ENCODE results near the gene CSTB. TPM values are rescaled to one million over a fixed set of nuclear protein-coding genes. Genes with fewer than 3 reads are reported as not detected.

The CSTB gene
- total and polyA plus RNA-seq, 2 donors (not counting 3 experiments of a cell fraction or from before 2014, with no cell fraction given), result 65.8 to 83.7 TPM

- no peak for DNase-seq (ENCODE audit: low read depth, low spot score)
- Histone ChIP-seq H3K4me3 (replicated peaks in 1 of 3; ENCODE audit: insufficient read depth in 1 of 3, low read depth in 1 of 3, low read length in 3 of 3) (no peak overlapping the region), H3K27ac (ENCODE audit: insufficient read depth, low read depth, low read length) (no peak overlapping the region), H3K9me3 (replicated peaks; ENCODE audit: control insufficient read depth, insufficient read depth, low read length) (no peaks in the 10 kb centered on the region), H3K79me2 (ENCODE audit: control insufficient read depth, insufficient read depth, low read length) (no peaks in the 10 kb centered on the region), H3K27me3 (ENCODE audit: control insufficient read depth in 2 of 2, insufficient read depth in 2 of 2, low read length in 2 of 2) (no peaks in the 10 kb centered on the region), H3K4me1 (ENCODE audit: control insufficient read depth, extremely low read depth, insufficient read depth, low read length) (peaks cover 19% of the 10 kb centered on the region), H4K20me1 (replicated peaks; ENCODE audit: control insufficient read depth, extremely low read depth, insufficient read depth, low read length) (no peaks in the 10 kb centered on the region), H3K9ac (replicated peaks; ENCODE audit: extremely low read depth, insufficient read depth, low read length) (no peak overlapping the region), H3K4me2 (ENCODE audit: insufficient read depth, low read length) (no peak overlapping the region), H2AFZ (ENCODE audit: low read depth, low read length) (no peak overlapping the region), H3K36me3 (ENCODE audit: control insufficient read depth in 2 of 2, extremely low read depth in 1 of 2, insufficient read depth in 2 of 2, low read length in 2 of 2) (no peaks in the 10 kb centered on the region), H3K9me1 (replicated peaks; ENCODE audit: control insufficient read depth, extremely low read depth, insufficient read depth, low read length) (no peaks in the 10 kb centered on the region)
- dilution Hi-C loops (cut with MboI; ENCODE audit: extremely low pct_ligation_motif_present, low sequenced_read_pairs) (no loop called here), intact Hi-C loops (cut with micrococcal nuclease) (no loop called here)
- TF ChIP-seq POLR2A (IDR thresholded peaks at IDR 0.05; ENCODE audit: low read depth, low read length) (no peak), CTCF (IDR thresholded peaks at IDR 0.05; ENCODE audit: extremely low read depth in 1 of 2, insufficient read depth in 1 of 2, low read depth in 1 of 2, low read length in 2 of 2) (no peak), EZH2 (IDR thresholded peaks at IDR 0.05; ENCODE audit: borderline replicate concordance, low read depth, low read length, severe bottlenecking) (no peak), MAX (IDR thresholded peaks at IDR 0.05; ENCODE audit: insufficient read depth, insufficient read length) (no peak), GATA2 (IDR thresholded peaks at IDR 0.05; ENCODE audit: insufficient read depth, insufficient read length, low read depth, low read length) (no peak), JUN (IDR thresholded peaks at IDR 0.05; ENCODE audit: borderline replicate concordance, insufficient read depth, insufficient read length, low read depth) (no peak), FOS (IDR thresholded peaks at IDR 0.05; ENCODE audit: borderline replicate concordance, insufficient read depth, low read length) (no peak), POLR2AphosphoS5 (IDR thresholded peaks at IDR 0.05; ENCODE audit: insufficient read depth, low read depth, low read length) (no peak), MYC (IDR thresholded peaks at IDR 0.05; ENCODE audit: low read depth, low read length) (no peak)
- ChIA-PET POLR2A (no interaction called here), CTCF (no interaction called here)
- BruUV-seq (replicated peaks), result no TSS peak
- no peak for FAIRE-seq
These were observed 39.1 kb upstream of the CSTB start for GRCh38 chr21:43815107-43815613.
